Measurements from ENCODE around the gene OLA1. TPM values are rescaled to one million over a fixed set of nuclear protein-coding genes. Genes with fewer than 3 reads are reported as not detected.

Gene OLA1
- total and polyA plus RNA-seq, 2 of the 13 experiments (the other 11 are each of a cell fraction or from before 2014, with no cell fraction given): 153 to 241 TPM

DNA sequence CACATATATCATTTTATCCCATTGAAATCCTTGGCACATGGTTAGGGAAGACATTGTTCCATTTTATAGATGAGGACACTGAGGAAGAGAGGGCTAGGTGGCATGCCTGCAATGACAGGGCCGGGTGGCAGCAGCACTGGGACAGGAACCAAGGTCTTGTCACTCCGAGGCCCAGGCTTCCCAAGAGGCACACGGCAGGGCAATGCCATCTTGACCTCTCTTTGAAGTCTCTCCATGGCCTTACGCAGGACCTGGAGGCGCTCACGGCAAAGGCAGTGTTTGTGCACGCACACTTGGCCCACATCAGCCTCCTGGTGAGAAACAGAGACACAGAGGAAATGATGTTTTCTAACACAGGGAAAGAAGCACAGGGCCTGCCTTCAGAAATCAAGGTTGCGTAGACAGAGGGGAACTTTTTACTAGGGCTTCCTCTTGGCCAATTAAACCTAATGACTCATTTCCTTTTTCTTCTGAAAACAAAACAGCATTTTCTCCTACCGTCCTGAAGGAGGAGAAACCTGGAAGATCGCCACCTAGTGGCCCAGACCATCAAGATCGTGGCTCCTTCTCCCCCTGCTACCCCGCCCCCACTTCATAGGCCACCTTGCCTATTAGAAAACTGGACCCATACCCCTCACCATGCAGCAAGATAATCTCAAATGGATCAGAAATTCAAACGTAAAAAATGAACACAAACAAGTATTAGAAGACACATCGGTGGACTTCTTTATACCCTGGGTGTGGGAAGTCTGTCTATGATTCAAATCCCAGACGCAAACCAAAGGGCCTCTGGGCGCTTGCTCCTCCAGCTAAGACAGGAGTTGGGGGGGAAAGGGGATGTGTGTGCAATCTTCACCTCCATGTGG is 208.5 kb downstream of the OLA1 start (continued):
- TF ChIP-seq ZNF10 (CRISPR knock-in tag; IDR thresholded peaks at IDR 0.05; ENCODE audit: borderline replicate concordance, low read depth) (no peak), MED8 (CRISPR knock-in tag; IDR thresholded peaks at IDR 0.05; ENCODE audit: insufficient replicate concordance) (no peak), KLF11 (CRISPR knock-in tag; IDR thresholded peaks at IDR 0.05) (peak; percentile 67; the same call in 1 of the 2 replicates), ETV5 (CRISPR knock-in tag; IDR thresholded peaks at IDR 0.05; ENCODE audit: borderline replicate concordance) (peak; percentile 65), CSRNP2 (CRISPR knock-in tag; conservative IDR thresholded peaks at IDR 0.05; ENCODE audit: low read depth) (no peak), ZNF12 (CRISPR knock-in tag; IDR thresholded peaks at IDR 0.05) (peak; percentile 27; the same call in 1 of the 2 replicates), NR0B2 (CRISPR knock-in tag; IDR thresholded peaks at IDR 0.05) (no peak), ATF3 (CRISPR knock-in tag; IDR thresholded peaks at IDR 0.05) (peak; percentile 53; the same call in 1 of the 2 replicates), BCL6 (CRISPR knock-in tag; IDR thresholded peaks at IDR 0.05) (peak; percentile 34; the same call in 1 of the 2 replicates), TMF1 (CRISPR knock-in tag; IDR thresholded peaks at IDR 0.05; ENCODE audit: low read depth) (no peak), MEF2D (CRISPR knock-in tag; IDR thresholded peaks at IDR 0.05) (peak; percentile 65), RXRA (CRISPR knock-in tag; IDR thresholded peaks at IDR 0.05) (peak; percentile 51; the same call in 1 of the 2 replicates), TSC22D2 (CRISPR knock-in tag; IDR thresholded peaks at IDR 0.05; ENCODE audit: borderline replicate concordance) (peak; percentile 81; the same call in 1 of the 2 replicates), ZNF3 (CRISPR knock-in tag; IDR thresholded peaks at IDR 0.05) (no peak; the same call in 1 of the 2 replicates), ZNF614 (CRISPR knock-in tag; IDR thresholded peaks at IDR 0.05; ENCODE audit: borderline replicate concordance) (peak; percentile 72; the same call in 1 of the 2 replicates), SMARCE1 (IDR thresholded peaks at IDR 0.05; ENCODE audit: borderline replicate concordance) (no peak), MAZ (IDR thresholded peaks at IDR 0.05; ENCODE audit: borderline replicate concordance, low read depth, low read length) (no peak), MAZ (CRISPR knock-in tag; IDR thresholded peaks at IDR 0.05; ENCODE audit: low read depth) (peak; percentile 73; the same call in 1 of the 2 replicates), ZNF333 (CRISPR knock-in tag; IDR thresholded peaks at IDR 0.05; ENCODE audit: borderline replicate concordance) (no peak), NCOA5 (CRISPR knock-in tag; IDR thresholded peaks at IDR 0.05) (no peak), ETV6 (CRISPR knock-in tag; conservative IDR thresholded peaks at IDR 0.05) (no peak), ZNF546 (CRISPR knock-in tag; conservative IDR thresholded peaks at IDR 0.05) (no peak; the same call in 1 of the 2 replicates), SMARCC2 (IDR thresholded peaks at IDR 0.05) (no peak), ZBTB25 (CRISPR knock-in tag; IDR thresholded peaks at IDR 0.05) (peak; percentile 72), ZNF724P (CRISPR knock-in tag; IDR thresholded peaks at IDR 0.05; ENCODE audit: borderline replicate concordance) (no peak)
- TF ChIP-seq, protein P1, sequence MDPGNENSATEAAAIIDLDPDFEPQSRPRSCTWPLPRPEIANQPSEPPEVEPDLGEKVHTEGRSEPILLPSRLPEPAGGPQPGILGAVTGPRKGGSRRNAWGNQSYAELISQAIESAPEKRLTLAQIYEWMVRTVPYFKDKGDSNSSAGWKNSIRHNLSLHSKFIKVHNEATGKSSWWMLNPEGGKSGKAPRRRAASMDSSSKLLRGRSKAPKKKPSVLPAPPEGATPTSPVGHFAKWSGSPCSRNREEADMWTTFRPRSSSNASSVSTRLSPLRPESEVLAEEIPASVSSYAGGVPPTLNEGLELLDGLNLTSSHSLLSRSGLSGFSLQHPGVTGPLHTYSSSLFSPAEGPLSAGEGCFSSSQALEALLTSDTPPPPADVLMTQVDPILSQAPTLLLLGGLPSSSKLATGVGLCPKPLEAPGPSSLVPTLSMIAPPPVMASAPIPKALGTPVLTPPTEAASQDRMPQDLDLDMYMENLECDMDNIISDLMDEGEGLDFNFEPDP (CRISPR knock-in tag; conservative IDR thresholded peaks at IDR 0.05): no peak

All from HepG2 (cell line).